OCI-LY7 (cell line): ENCODE results near the gene MAD2L2. TPM values are rescaled to one million over a fixed set of nuclear protein-coding genes. Genes with fewer than 3 reads are reported as not detected.

Experiments used
- BruUV-seq: library from RNA; stranded (reverse); fragments of 400-500 nt; replicated peaks from 2 replicates; lab custom pipeline; 2021; lab: Mats Ljungman, UMichigan
- CTCF ChIA-PET: fragments of 300-600 bp; sonication (Branson Sonifier 250); formaldehyde crosslinking; loops from one replicate; lab custom pipeline; 2022; ENCODE audit warnings: antibody characterized with exemption; ENCODE audit not compliant: unreplicated experiment; lab: Charles Lee
- POLR2A ChIA-PET: fragments of 300-600 bp; sonication (Branson Sonifier 250); formaldehyde crosslinking; loops from one replicate; lab custom pipeline; 2022; ENCODE audit warnings: antibody characterized with exemption; lab: Charles Lee
- DNase-seq: peaks from one replicate; pipeline ENCODE4 v3.0.0-alpha.2; 2015; ENCODE audit warnings: low spot score
- H2AFZ ChIP-seq: fragments of 200-600 bp; sonication (generic), shearing (Covaris generic); 2 replicates; pipeline ENCODE4 v1.6.1; 2014; ENCODE audit warnings: mild to moderate bottlenecking, antibody characterized with exemption, low read length, moderate library complexity
- H3K27ac ChIP-seq: fragments of 200-600 bp; sonication (generic); 2 replicates; pipeline ENCODE4 v1.5.1; 2014; ENCODE audit warnings: mixed run types, low read depth, mild to moderate bottlenecking, moderate library complexity, low read length, inconsistent platforms; ENCODE audit not compliant: poor library complexity, severe bottlenecking
- H3K36me3 ChIP-seq: fragments of 200-600 bp; sonication (generic); 2 replicates; pipeline ENCODE4 v1.6.1; 2014; ENCODE audit warnings: mild to moderate bottlenecking, antibody characterized with exemption, low read length, moderate library complexity, mixed read lengths; ENCODE audit not compliant: insufficient read depth
- H3K4me1 ChIP-seq: fragments of 200-600 bp; sonication (generic); 2 replicates; pipeline ENCODE4 v1.5.1; 2014; ENCODE audit warnings: mild to moderate bottlenecking, low read length; ENCODE audit not compliant: insufficient read depth, poor library complexity, severe bottlenecking
- H3K4me2 ChIP-seq: fragments of 200-600 bp; sonication (generic); 2 replicates; pipeline ENCODE4 v1.6.1; 2014; ENCODE audit warnings: mild to moderate bottlenecking, low read length
- H3K4me3 ChIP-seq: fragments of 200-600 bp; sonication (generic); 2 replicates; pipeline ENCODE4 v1.5.1; 2014; ENCODE audit warnings: mild to moderate bottlenecking, low read depth, low read length; ENCODE audit not compliant: poor library complexity, severe bottlenecking
- H3K79me2 ChIP-seq: fragments of 200-600 bp; sonication (generic); 2 replicates; pipeline ENCODE4 v1.6.1; 2016; ENCODE audit warnings: low read depth, mild to moderate bottlenecking, low read length, moderate library complexity, mixed read lengths; ENCODE audit not compliant: insufficient read depth
- H3K9me2 ChIP-seq: fragments of 200-600 bp; sonication (generic); 2 replicates; pipeline ENCODE4 v1.6.1; 2016; ENCODE audit warnings: mild to moderate bottlenecking, low read length, mixed read lengths; ENCODE audit not compliant: insufficient read depth
- H3K9me3 ChIP-seq: fragments of 200-600 bp; sonication (generic); 2 replicates; pipeline ENCODE4 v1.6.1; 2014; ENCODE audit warnings: mild to moderate bottlenecking, mixed run types, low read length, mixed read lengths
- H4K20me1 ChIP-seq: fragments of 200-600 bp; sonication (generic); 2 replicates; pipeline ENCODE4 v1.6.1; 2014; ENCODE audit warnings: mild to moderate bottlenecking, antibody characterized with exemption, low read length, moderate library complexity, mixed read lengths; ENCODE audit not compliant: insufficient read depth
- EZH2phosphoT487 ChIP-seq: fragments of 200-600 bp; sonication (generic); IDR thresholded peaks from 2 replicates; pipeline ENCODE4 v1.6.1; 2018; ENCODE audit warnings: low read depth, borderline replicate concordance, mild to moderate bottlenecking, mixed run types, antibody characterized with exemption, low read length, moderate library complexity, mixed read lengths
- intact Hi-C: fragments of 100-400 bp; cut with micrococcal nuclease; formaldehyde crosslinking; loops from one replicate; pipeline ENCODE4 v1.10.0; 2022; ENCODE audit not compliant: unreplicated experiment
- total RNA-seq, 2 experiments: library from RNA; depleted of rRNA in 1 of 2; stranded (reverse); fragments of >200 nt in 1 of 2; shearing (Covaris generic) in 1 of 2; gene quantifications; 2 replicates each; pipeline ENCODE4 v1.2.3, GENCODE V29; 2014 to 2022
- TF ChIP-seq, protein P1 (sequence below): fragments of 200-600 bp; sonication (generic); conservative IDR thresholded peaks from 2 replicates; pipeline ENCODE4 v1.5.1; 2014; ENCODE audit warnings: mild to moderate bottlenecking, antibody characterized with exemption, low read length, moderate library complexity, mixed read lengths

Gene MAD2L2
- total RNA-seq, 2 experiments from 2014 or later: 89.7 to 144 TPM

DNA sequence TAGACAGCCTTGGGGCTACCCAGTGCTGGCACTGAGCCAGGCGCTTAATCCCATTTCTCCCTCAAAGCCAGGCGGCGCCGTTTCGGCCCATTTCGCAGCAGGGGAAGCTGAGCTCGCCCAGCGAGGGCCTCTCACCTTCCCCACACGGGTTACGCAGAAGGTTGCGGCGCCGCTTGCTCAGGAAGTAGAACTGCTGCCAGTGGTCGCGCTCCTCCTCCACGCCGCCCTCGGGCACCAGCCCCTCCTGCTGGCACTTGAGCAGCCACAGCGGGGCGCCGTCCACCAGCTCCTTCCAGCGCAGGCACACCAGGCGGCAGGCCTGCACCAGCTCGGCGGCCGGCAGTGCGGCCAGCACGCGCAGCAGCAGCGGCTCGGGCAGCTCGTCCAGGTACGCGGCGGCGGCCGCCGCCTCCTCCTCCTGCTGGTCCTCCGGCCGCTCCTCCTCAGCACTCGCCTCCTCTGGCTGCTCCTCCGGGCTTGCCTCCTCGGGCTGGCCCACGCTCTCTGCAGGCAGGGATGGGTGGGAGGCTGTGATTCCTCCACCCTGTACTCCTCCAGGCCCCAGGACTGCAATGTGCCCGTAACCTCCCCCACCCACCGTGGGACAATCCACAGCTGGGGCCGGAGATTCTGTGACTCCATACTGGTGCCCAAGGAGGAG, 30.5 kb downstream of the MAD2L2 start:
- H2AFZ ChIP-seq: peak overlapping the region; percentile 66
- intact Hi-C loops: loop anchor here (1.0 to 10.0 kb wide), 3 partner anchors 69 to 314 kb away; no protein-coding TSS in a partner anchor

DNA sequence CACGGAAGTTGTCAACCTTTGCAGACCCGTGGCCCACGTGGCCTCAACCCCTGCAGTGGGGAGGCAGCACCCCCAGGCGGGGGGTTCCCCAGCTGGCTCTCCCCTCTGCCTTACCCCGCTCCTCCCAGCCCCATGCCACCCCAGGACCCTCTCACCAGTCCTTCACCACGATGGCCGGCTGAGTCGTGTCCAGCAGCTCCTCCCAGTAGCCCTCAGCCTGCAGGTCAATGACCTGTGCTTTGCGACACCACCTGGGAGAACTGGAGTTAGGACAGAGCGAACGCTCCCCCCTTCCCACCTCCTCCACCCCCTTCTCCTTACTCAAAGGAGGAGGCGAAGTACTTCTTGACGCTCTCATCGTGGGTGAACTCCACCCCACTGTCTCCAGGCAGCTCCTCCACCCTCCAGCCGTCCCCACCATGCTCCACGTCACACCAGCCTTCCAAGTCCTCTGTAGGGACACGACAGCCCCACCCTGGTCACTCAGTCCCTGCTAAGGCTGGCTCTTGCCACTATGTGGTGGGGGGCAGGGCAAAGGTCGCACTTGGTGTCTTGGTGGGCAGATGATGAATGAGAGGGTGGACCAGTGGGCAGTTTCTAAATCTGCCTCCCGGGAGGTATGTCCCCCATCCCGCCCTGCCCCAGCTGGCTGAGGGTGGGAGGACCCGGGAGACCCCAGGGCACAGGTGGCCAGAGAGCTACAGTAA, 31.2 kb downstream of the MAD2L2 start:
- no peak overlapping the region for H3K27ac ChIP-seq
- peak overlapping the region; percentile 51 for H3K4me2 ChIP-seq
- no peak for DNase-seq
- ChIA-PET CTCF (interaction anchor here (0.6 to 0.8 kb wide), 2 partner anchors 242 to 412 kb away, joined by 3 read pairs; no protein-coding TSS in a partner anchor), POLR2A (interaction anchor here (0.6 to 0.7 kb wide), 2 partner anchors 76 to 532 kb away, joined by 3 to 4 read pairs; no protein-coding TSS in a partner anchor)
- peaks cover 20% of the 10 kb centered on the region for H3K4me1 ChIP-seq
- H3K9me3 ChIP-seq: no peaks in the 10 kb centered on the region
- TF ChIP-seq EZH2phosphoT487: no peak
- TF ChIP-seq, protein P1, sequence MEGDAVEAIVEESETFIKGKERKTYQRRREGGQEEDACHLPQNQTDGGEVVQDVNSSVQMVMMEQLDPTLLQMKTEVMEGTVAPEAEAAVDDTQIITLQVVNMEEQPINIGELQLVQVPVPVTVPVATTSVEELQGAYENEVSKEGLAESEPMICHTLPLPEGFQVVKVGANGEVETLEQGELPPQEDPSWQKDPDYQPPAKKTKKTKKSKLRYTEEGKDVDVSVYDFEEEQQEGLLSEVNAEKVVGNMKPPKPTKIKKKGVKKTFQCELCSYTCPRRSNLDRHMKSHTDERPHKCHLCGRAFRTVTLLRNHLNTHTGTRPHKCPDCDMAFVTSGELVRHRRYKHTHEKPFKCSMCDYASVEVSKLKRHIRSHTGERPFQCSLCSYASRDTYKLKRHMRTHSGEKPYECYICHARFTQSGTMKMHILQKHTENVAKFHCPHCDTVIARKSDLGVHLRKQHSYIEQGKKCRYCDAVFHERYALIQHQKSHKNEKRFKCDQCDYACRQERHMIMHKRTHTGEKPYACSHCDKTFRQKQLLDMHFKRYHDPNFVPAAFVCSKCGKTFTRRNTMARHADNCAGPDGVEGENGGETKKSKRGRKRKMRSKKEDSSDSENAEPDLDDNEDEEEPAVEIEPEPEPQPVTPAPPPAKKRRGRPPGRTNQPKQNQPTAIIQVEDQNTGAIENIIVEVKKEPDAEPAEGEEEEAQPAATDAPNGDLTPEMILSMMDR: no peak
- intact Hi-C loops: loop anchor here (1.0 to 10.0 kb wide), 4 partner anchors 70 to 315 kb away; no protein-coding TSS in a partner anchor
- BruUV-seq: no TSS peak
- H3K9me2 ChIP-seq: no peaks in the 10 kb centered on the region
- no peaks in the 10 kb centered on the region for H4K20me1 ChIP-seq
- H2AFZ ChIP-seq: peak overlapping the region; percentile 66
- peak overlapping the region; percentile 33 for H3K4me3 ChIP-seq
- no peaks in the 10 kb centered on the region for H3K36me3 ChIP-seq
- no peaks in the 10 kb centered on the region for H3K79me2 ChIP-seq

More for the DNA sequence above, 30.5 kb downstream of the MAD2L2 start:
- CTCF ChIA-PET: interaction anchor here (0.6 to 0.8 kb wide), 2 partner anchors 242 to 413 kb away, joined by 3 read pairs; no protein-coding TSS in a partner anchor
- no peaks in the 10 kb centered on the region for H4K20me1 ChIP-seq
- H3K4me2 ChIP-seq: peak overlapping the region; percentile 51
- POLR2A ChIA-PET: interaction anchor here (0.6 kb wide), 2 partner anchors 43 to 75 kb away, joined by 3 read pairs; no protein-coding TSS in a partner anchor
- TF ChIP-seq, protein P1: peak; percentile 78
- no peak for TF ChIP-seq EZH2phosphoT487
- BruUV-seq: no TSS peak
- H3K9me3 ChIP-seq: no peaks in the 10 kb centered on the region
- peak; percentile 79 for DNase-seq
- no peak overlapping the region for H3K27ac ChIP-seq
- H3K79me2 ChIP-seq: no peaks in the 10 kb centered on the region
- H3K36me3 ChIP-seq: no peaks in the 10 kb centered on the region
- H3K4me3 ChIP-seq: peak overlapping the region; percentile 33
- H3K9me2 ChIP-seq: no peaks in the 10 kb centered on the region
- H3K4me1 ChIP-seq: peaks cover 24% of the 10 kb centered on the region
